GM12891 (cell line): ENCODE results near the gene EFNA2.

ENCODE experiments used
- POLR2A ChIP-seq: IDR thresholded peaks from 2 replicates; pipeline ENCODE4 v1.6.1; 2011; ENCODE audit warnings: low read depth, low read length, control low read depth
- POLR2AphosphoS5 ChIP-seq: IDR thresholded peaks from 2 replicates; pipeline ENCODE4 v1.6.1; 2011; ENCODE audit warnings: low read depth, low read length, control low read depth
- SPI1 ChIP-seq: IDR thresholded peaks from 2 replicates; pipeline ENCODE4 v1.6.1; 2011; ENCODE audit warnings: low read depth, low read length, control low read depth
- TAF1 ChIP-seq: IDR thresholded peaks from 2 replicates; pipeline ENCODE4 v1.6.1; 2011; ENCODE audit warnings: low read depth, low read length, control low read depth

GRCh38 chr19:1294688-1295087 is 9.0 kb downstream of the EFNA2 start:
- TF ChIP-seq POLR2A (no peak), POLR2AphosphoS5 (no peak), TAF1 (no peak), SPI1 (no peak)
